MG63 (cell line): Measurements from ENCODE around the gene MROH9. TPM values are rescaled to one million over a fixed set of nuclear protein-coding genes. Genes with fewer than 3 reads are reported as not detected.

Source experiments
- DNase-seq: peaks from one replicate; pipeline ENCODE4 v3.0.0-alpha.2; 2020
- H3K27me3 ChIP-seq: fragments of 250-450 bp; sonication (Bioruptor Pico); 2 replicates; pipeline ENCODE4 v1.5.1; 2020; ENCODE audit warnings: mild to moderate bottlenecking, moderate library complexity
- H3K36me3 ChIP-seq: fragments of 250-450 bp; sonication (Bioruptor Pico); 2 replicates; pipeline ENCODE4 v1.5.1; 2020; ENCODE audit warnings: mild to moderate bottlenecking, moderate library complexity
- H3K4me3 ChIP-seq: fragments of 250-450 bp; sonication (Bioruptor Pico); 2 replicates; pipeline ENCODE4 v1.5.1; 2020; ENCODE audit warnings: mild to moderate bottlenecking, moderate library complexity
- H3K9me3 ChIP-seq: fragments of 250-450 bp; sonication (Bioruptor Pico); 2 replicates; pipeline ENCODE4 v1.5.1; 2020; ENCODE audit warnings: mild to moderate bottlenecking, moderate library complexity
- total RNA-seq: library from RNA; depleted of rRNA; stranded (reverse); fragments of >200 nt; shearing (Covaris generic); gene quantifications from 2 replicates; pipeline ENCODE4 v1.2.3, GENCODE V29; 2014; ENCODE audit warnings: low replicate concordance

MROH9 gene
- total RNA-seq, 1 experiment from 2014 or later, result not detected

GRCh38 chr1:171038284-171038683 is 103.0 kb downstream of the MROH9 start:
- H3K4me3 ChIP-seq, result no peak overlapping the region
- no peaks in the 10 kb centered on the region for H3K36me3 ChIP-seq
- H3K27me3 ChIP-seq, result no peaks in the 10 kb centered on the region
- DNase-seq, result no peak
- H3K9me3 ChIP-seq, result no peaks in the 10 kb centered on the region

- no peak for DNase-seq
- peaks cover 5% of the 10 kb centered on the region; the same call in 1 of the 2 replicates for H3K9me3 ChIP-seq
- H3K4me3 ChIP-seq, result no peak overlapping the region
- H3K36me3 ChIP-seq, result no peaks in the 10 kb centered on the region
- no peaks in the 10 kb centered on the region for H3K27me3 ChIP-seq
These were observed 112.7 kb downstream of the MROH9 start for GRCh38 chr1:171048014-171048413.

- DNase-seq, result no peak
- Histone ChIP-seq H3K36me3 (no peaks in the 10 kb centered on the region), H3K27me3 (no peaks in the 10 kb centered on the region), H3K4me3 (no peak overlapping the region), H3K9me3 (no peaks in the 10 kb centered on the region)
These were observed 117.6 kb downstream of the MROH9 start for GRCh38 chr1:171052977-171053376.

GRCh38 chr1:171055966-171056643 is 120.8 kb downstream of the MROH9 start:
- Histone ChIP-seq H3K36me3 (no peaks in the 10 kb centered on the region), H3K27me3 (no peaks in the 10 kb centered on the region), H3K9me3 (no peaks in the 10 kb centered on the region), H3K4me3 (no peak overlapping the region)
- DNase-seq, result peak; percentile 24

- no peak for DNase-seq
These were observed 126.2 kb downstream of the MROH9 start for GRCh38 chr1:171061425-171062143.

GRCh38 chr1:171062902-171063301 is 127.6 kb downstream of the MROH9 start:
- no peaks in the 10 kb centered on the region; the same call in 1 of the 2 replicates for H3K9me3 ChIP-seq
- no peaks in the 10 kb centered on the region for H3K36me3 ChIP-seq
- H3K4me3 ChIP-seq, result no peak overlapping the region
- no peaks in the 10 kb centered on the region for H3K27me3 ChIP-seq
- no peak for DNase-seq

More at GRCh38 chr1:171061425-171062143, 126.2 kb downstream of the MROH9 start:
- Histone ChIP-seq H3K9me3 (no peaks in the 10 kb centered on the region; the same call in 1 of the 2 replicates), H3K4me3 (no peak overlapping the region), H3K36me3 (no peaks in the 10 kb centered on the region), H3K27me3 (no peaks in the 10 kb centered on the region)

GRCh38 chr1:171075041-171075440 is 139.7 kb downstream of the MROH9 start:
- Histone ChIP-seq H3K4me3 (no peak overlapping the region), H3K27me3 (no peaks in the 10 kb centered on the region), H3K9me3 (no peaks in the 10 kb centered on the region), H3K36me3 (no peaks in the 10 kb centered on the region)
- DNase-seq, result no peak

GRCh38 chr1:171081314-171081753 is 146.0 kb downstream of the MROH9 start:
- Histone ChIP-seq H3K4me3 (no peak overlapping the region), H3K36me3 (no peaks in the 10 kb centered on the region), H3K27me3 (no peaks in the 10 kb centered on the region), H3K9me3 (no peaks in the 10 kb centered on the region)
- no peak for DNase-seq

GRCh38 chr1:171081763-171082201 is 146.4 kb downstream of the MROH9 start:
- H3K4me3 ChIP-seq, result no peak overlapping the region
- DNase-seq, result no peak
- H3K36me3 ChIP-seq, result no peaks in the 10 kb centered on the region
- no peaks in the 10 kb centered on the region for H3K27me3 ChIP-seq
- no peaks in the 10 kb centered on the region for H3K9me3 ChIP-seq

GRCh38 chr1:171082606-171083005 is 147.3 kb downstream of the MROH9 start:
- no peak overlapping the region for H3K4me3 ChIP-seq
- H3K9me3 ChIP-seq, result no peaks in the 10 kb centered on the region
- H3K36me3 ChIP-seq, result no peaks in the 10 kb centered on the region
- DNase-seq, result no peak
- H3K27me3 ChIP-seq, result no peaks in the 10 kb centered on the region

- Histone ChIP-seq H3K9me3 (no peaks in the 10 kb centered on the region), H3K36me3 (no peaks in the 10 kb centered on the region), H3K27me3 (no peaks in the 10 kb centered on the region), H3K4me3 (no peak overlapping the region)
- no peak for DNase-seq
These were observed 147.9 kb downstream of the MROH9 start for GRCh38 chr1:171083222-171083621.

- no peaks in the 10 kb centered on the region for H3K9me3 ChIP-seq
- no peaks in the 10 kb centered on the region for H3K36me3 ChIP-seq
- no peak for DNase-seq
- no peak overlapping the region for H3K4me3 ChIP-seq
- no peaks in the 10 kb centered on the region for H3K27me3 ChIP-seq
These were observed 148.8 kb downstream of the MROH9 start for GRCh38 chr1:171084091-171084490.

GRCh38 chr1:171084870-171085269 is 149.5 kb downstream of the MROH9 start:
- Histone ChIP-seq H3K4me3 (no peak overlapping the region), H3K27me3 (no peaks in the 10 kb centered on the region), H3K9me3 (no peaks in the 10 kb centered on the region), H3K36me3 (no peaks in the 10 kb centered on the region)
- DNase-seq, result no peak

GRCh38 chr1:171087896-171088295 is 152.6 kb downstream of the MROH9 start:
- H3K27me3 ChIP-seq, result no peaks in the 10 kb centered on the region
- no peaks in the 10 kb centered on the region for H3K36me3 ChIP-seq
- DNase-seq, result no peak
- no peaks in the 10 kb centered on the region for H3K9me3 ChIP-seq
- H3K4me3 ChIP-seq, result no peak overlapping the region

- H3K9me3 ChIP-seq, result no peaks in the 10 kb centered on the region
- no peak within 1 kb of the TSS for H3K4me3 ChIP-seq
- no peaks in the 10 kb centered on the region for H3K27me3 ChIP-seq
- no peaks in the 10 kb centered on the region for H3K36me3 ChIP-seq
- DNase-seq, result no peak
These were observed 155.3 kb downstream of the MROH9 start, which contains the start of gene FMO3 for GRCh38 chr1:171090604-171091003. TSS of gene FMO3 (plus strand) at chr1:171090905. CDS start at chr1:171092659, 1,754 bp downstream.

- H3K9me3 ChIP-seq, result no peaks in the 10 kb centered on the region
- H3K36me3 ChIP-seq, result no peaks in the 10 kb centered on the region
- H3K4me3 ChIP-seq, result no peak overlapping the region
- DNase-seq, result no peak
- H3K27me3 ChIP-seq, result no peaks in the 10 kb centered on the region
These were observed 168.5 kb downstream of the MROH9 start for GRCh38 chr1:171103862-171104261.

- no peaks in the 10 kb centered on the region for H3K9me3 ChIP-seq
- H3K36me3 ChIP-seq, result no peaks in the 10 kb centered on the region
- no peak overlapping the region for H3K4me3 ChIP-seq
- DNase-seq, result no peak
- H3K27me3 ChIP-seq, result no peaks in the 10 kb centered on the region
These were observed 172.1 kb downstream of the MROH9 start for GRCh38 chr1:171107262-171107940.
